ENCODE measurements around the gene ROS1. TPM values are rescaled to one million over a fixed set of nuclear protein-coding genes. Genes with fewer than 3 reads are reported as not detected.

Gene ROS1
- total and polyA plus RNA-seq, 10 of the 15 experiments (the other 5 are each of a cell fraction or from before 2014, with no cell fraction given): under 0.01 to 0.07 (median 0.03) TPM; not detected in 5

DNA sequence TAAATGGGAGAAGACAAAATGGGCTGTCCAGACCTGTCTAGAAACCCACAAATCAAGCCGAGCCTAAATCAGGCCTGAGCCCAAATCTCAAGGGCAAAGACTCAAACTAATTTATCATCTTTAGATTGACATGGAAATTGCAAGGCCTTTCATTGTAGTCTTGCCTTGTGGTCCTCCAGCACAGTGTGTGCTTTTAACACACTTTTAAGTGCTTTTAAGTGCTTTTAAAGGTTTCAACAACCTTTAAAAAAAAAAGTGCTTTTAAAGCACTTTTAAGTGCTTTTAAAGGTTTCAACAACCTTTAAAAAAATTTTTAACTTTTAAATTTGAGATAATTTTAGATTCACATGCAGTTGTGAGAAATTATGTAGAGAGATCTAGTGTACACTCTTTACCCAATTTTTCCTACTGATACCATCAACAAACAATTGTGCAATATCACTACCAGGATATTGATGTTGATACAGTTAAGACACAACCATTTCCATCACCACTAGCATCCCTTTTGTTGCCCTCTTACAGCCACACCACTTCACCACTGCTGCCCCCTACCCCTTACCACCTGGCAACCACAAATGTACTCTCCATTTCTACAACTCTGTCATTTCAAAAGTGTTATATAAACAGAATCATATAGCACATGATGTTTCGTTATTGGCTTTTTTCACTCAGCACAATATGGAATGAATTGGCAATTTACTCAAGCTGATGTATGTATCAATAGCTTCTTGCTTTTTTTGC, 33.6 kb upstream of the ROS1 start:
- no peak for ATAC-seq
- H3K9me3 ChIP-seq (replicated peaks; ENCODE audit: control insufficient read depth, insufficient read depth, low read length): no peaks in the 10 kb centered on the region
- SMC1A ChIA-PET (ENCODE audit: uncharacterized antibody, unreplicated experiment): interaction anchor here (1.0 to 1.2 kb wide), 2 partner anchors 9 kb away, joined by 3 read pairs; no protein-coding TSS in a partner anchor
- 35% methylated on average over 2 of the region's 2 CpGs for WGBS (ENCODE audit: insufficient coverage, insufficient replicate concordance, low lambda C conversion rate, missing lambda C conversion rate)
- DNase-seq (ENCODE audit: low read depth, low spot score): no peak
- no peak overlapping the region for H3K4me3 ChIP-seq
- no peak overlapping the region for H3K4me2 ChIP-seq (ENCODE audit: control insufficient read depth, insufficient read depth)
- H4K20me1 ChIP-seq (ENCODE audit: control insufficient read depth, insufficient read depth): no peaks in the 10 kb centered on the region
- CTCF ChIA-PET: no interaction called here
- H3K27ac ChIP-seq (ENCODE audit: control insufficient read depth, insufficient read depth): no peak overlapping the region
- no peak overlapping the region for H2AFZ ChIP-seq (ENCODE audit: control insufficient read depth, low read depth, low read length)
- no peak for FAIRE-seq
- no peaks in the 10 kb centered on the region for H3K79me2 ChIP-seq (ENCODE audit: control insufficient read depth, insufficient read depth, low read length)
- H3K4me1 ChIP-seq (ENCODE audit: control insufficient read depth, insufficient read depth, low read length): no peaks in the 10 kb centered on the region
- BruUV-seq (replicated peaks): no TSS peak
- no peaks in the 10 kb centered on the region for H3K27me3 ChIP-seq (replicated peaks in 1 of 2; ENCODE audit: control insufficient read depth in 2 of 2, insufficient read depth in 2 of 2, low read length in 1 of 2)
- in situ Hi-C loops (cut with MboI): loop anchor here (10.0 kb wide), 1 partner anchor 375 kb away; no protein-coding TSS in a partner anchor
- POLR2A ChIA-PET: no interaction called here
- RAD21 ChIA-PET (ENCODE audit: unreplicated experiment): no interaction called here
- no peaks in the 10 kb centered on the region for H3K36me3 ChIP-seq (ENCODE audit: control insufficient read depth in 2 of 2, insufficient read depth in 2 of 2, low read length in 1 of 2)
- no peak overlapping the region for H3K9ac ChIP-seq (ENCODE audit: control insufficient read depth, insufficient read depth, low read length)
- intact Hi-C loops (cut with micrococcal nuclease; ENCODE audit: unreplicated experiment): no loop called here
- TF ChIP-seq, protein P1, sequence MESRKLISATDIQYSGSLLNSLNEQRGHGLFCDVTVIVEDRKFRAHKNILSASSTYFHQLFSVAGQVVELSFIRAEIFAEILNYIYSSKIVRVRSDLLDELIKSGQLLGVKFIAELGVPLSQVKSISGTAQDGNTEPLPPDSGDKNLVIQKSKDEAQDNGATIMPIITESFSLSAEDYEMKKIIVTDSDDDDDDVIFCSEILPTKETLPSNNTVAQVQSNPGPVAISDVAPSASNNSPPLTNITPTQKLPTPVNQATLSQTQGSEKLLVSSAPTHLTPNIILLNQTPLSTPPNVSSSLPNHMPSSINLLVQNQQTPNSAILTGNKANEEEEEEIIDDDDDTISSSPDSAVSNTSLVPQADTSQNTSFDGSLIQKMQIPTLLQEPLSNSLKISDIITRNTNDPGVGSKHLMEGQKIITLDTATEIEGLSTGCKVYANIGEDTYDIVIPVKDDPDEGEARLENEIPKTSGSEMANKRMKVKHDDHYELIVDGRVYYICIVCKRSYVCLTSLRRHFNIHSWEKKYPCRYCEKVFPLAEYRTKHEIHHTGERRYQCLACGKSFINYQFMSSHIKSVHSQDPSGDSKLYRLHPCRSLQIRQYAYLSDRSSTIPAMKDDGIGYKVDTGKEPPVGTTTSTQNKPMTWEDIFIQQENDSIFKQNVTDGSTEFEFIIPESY (IDR thresholded peaks at IDR 0.05): no peak
- TF ChIP-seq, protein P2, sequence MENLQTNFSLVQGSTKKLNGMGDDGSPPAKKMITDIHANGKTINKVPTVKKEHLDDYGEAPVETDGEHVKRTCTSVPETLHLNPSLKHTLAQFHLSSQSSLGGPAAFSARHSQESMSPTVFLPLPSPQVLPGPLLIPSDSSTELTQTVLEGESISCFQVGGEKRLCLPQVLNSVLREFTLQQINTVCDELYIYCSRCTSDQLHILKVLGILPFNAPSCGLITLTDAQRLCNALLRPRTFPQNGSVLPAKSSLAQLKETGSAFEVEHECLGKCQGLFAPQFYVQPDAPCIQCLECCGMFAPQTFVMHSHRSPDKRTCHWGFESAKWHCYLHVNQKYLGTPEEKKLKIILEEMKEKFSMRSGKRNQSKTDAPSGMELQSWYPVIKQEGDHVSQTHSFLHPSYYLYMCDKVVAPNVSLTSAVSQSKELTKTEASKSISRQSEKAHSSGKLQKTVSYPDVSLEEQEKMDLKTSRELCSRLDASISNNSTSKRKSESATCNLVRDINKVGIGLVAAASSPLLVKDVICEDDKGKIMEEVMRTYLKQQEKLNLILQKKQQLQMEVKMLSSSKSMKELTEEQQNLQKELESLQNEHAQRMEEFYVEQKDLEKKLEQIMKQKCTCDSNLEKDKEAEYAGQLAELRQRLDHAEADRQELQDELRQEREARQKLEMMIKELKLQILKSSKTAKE (IDR thresholded peaks at IDR 0.05; ENCODE audit: low read depth, poor library complexity, severe bottlenecking): no peak
- TF ChIP-seq GATAD2B (conservative IDR thresholded peaks at IDR 0.05; ENCODE audit: low read depth) (no peak), ZNF274 (IDR thresholded peaks at IDR 0.05; ENCODE audit: insufficient read depth, insufficient read length) (no peak), POLR2AphosphoS5 (IDR thresholded peaks at IDR 0.05; ENCODE audit: low read length) (no peak), PAX8 (IDR thresholded peaks at IDR 0.05) (no peak), MYB (IDR thresholded peaks at IDR 0.05; ENCODE audit: borderline replicate concordance, low read depth, low read length) (no peak), SUZ12 (IDR thresholded peaks at IDR 0.05; ENCODE audit: unreplicated experiment) (no peak)
- TF ChIP-seq, protein P3, sequence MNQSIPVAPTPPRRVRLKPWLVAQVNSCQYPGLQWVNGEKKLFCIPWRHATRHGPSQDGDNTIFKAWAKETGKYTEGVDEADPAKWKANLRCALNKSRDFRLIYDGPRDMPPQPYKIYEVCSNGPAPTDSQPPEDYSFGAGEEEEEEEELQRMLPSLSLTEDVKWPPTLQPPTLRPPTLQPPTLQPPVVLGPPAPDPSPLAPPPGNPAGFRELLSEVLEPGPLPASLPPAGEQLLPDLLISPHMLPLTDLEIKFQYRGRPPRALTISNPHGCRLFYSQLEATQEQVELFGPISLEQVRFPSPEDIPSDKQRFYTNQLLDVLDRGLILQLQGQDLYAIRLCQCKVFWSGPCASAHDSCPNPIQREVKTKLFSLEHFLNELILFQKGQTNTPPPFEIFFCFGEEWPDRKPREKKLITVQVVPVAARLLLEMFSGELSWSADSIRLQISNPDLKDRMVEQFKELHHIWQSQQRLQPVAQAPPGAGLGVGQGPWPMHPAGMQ (IDR thresholded peaks at IDR 0.05; ENCODE audit: borderline replicate concordance): no peak
- TF ChIP-seq, protein P4, sequence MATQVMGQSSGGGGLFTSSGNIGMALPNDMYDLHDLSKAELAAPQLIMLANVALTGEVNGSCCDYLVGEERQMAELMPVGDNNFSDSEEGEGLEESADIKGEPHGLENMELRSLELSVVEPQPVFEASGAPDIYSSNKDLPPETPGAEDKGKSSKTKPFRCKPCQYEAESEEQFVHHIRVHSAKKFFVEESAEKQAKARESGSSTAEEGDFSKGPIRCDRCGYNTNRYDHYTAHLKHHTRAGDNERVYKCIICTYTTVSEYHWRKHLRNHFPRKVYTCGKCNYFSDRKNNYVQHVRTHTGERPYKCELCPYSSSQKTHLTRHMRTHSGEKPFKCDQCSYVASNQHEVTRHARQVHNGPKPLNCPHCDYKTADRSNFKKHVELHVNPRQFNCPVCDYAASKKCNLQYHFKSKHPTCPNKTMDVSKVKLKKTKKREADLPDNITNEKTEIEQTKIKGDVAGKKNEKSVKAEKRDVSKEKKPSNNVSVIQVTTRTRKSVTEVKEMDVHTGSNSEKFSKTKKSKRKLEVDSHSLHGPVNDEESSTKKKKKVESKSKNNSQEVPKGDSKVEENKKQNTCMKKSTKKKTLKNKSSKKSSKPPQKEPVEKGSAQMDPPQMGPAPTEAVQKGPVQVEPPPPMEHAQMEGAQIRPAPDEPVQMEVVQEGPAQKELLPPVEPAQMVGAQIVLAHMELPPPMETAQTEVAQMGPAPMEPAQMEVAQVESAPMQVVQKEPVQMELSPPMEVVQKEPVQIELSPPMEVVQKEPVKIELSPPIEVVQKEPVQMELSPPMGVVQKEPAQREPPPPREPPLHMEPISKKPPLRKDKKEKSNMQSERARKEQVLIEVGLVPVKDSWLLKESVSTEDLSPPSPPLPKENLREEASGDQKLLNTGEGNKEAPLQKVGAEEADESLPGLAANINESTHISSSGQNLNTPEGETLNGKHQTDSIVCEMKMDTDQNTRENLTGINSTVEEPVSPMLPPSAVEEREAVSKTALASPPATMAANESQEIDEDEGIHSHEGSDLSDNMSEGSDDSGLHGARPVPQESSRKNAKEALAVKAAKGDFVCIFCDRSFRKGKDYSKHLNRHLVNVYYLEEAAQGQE (IDR thresholded peaks at IDR 0.05; ENCODE audit: low read depth, low read length): no peak

Measured in GM12878 (cell line).